HG03457 (cell line): Measurements from ENCODE around the gene SCART1.

ENCODE experiments used
- ATAC-seq: cut with Tn5 transposase; IDR thresholded peaks from one replicate; pipeline ENCODE4 v1.9.1; 2021; ENCODE audit warnings: moderate number of reproducible peaks; ENCODE audit not compliant: unreplicated experiment

The SCART1 gene

GRCh38 chr10:133454204-133454893 lies 604 bp downstream of the SCART1 start:
- no peak for ATAC-seq

DNA sequence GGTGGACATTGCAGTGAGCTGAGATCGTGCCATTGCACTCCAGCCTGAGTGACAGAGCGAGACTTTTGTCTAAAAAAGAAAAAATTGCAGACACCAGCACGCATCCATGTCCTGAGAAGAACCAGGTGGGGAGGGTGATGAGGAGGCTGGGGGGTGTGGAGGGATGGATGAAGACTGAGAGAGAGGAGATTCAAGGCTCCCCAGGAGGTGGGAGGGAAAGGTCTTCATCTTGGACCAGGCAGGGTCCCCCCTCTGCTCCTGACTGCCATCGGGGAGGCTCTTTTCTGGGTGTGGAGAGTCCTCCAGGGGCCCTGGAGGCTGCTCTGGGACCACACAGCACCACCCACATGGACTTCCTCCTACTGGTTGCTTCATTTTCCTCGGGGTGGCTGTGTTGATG lies 1.5 kb downstream of the SCART1 start:
- ATAC-seq, result no peak

DNA sequence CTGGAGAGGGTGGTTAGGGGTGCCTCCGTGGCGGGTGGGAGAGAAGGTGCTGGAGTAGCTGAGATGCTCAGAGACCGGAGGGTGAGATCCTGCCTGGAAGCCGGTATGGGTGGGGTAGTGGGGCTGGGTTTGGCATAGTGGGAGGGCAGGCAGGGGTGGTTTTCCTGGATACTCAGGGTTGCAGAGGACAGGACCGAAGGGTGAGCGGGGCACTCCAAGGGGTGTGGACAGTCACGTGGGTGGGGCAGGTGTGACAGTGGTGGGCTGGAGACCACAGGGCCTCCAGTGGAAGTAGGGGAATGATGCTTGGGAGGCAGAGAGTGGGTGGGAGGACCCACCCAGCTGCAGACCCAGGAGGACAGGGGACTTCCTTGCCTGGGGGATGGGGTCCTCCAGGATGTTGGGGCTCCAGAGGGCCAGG lies 1.9 kb downstream of the SCART1 start:
- ATAC-seq, result no peak

- no peak for ATAC-seq
These were observed 2.6 kb downstream of the SCART1 start for GRCh38 chr10:133456041-133456951.

DNA sequence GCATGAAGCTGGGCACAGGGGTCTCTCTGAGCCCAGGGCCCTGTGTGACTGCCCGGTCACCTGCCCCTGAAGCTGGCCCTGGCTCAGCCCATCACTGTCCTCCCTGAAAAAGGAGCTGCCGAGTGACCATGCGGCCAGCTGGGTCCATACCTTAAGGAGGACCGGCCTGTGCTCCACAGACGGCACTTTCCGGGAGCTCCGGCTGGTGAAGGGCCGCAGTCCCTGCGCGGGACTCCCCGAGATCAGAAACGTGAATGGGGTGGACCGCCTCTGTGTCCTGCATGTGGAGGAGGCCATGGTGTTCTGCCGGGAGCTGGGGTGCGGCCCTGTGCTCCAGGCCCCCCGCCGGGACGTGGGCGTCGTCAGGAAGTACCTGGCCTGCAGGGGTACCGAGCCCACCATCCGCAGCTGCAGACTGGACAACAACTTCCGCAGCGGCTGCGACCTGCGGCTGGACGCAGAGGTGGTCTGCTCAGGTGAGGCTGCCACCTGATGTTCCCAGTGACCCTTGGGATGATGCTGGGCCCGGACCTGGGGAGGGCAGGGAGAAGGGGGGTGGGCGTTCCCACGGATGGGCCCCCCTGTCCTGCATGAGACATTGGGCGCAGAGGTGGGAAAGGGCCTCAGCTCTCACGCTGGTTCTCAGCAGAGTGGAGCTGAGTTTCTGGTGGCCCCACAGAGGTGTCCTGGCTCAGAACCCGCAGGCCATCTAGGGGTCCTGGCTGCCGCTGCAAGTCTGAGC lies 3.5 kb downstream of the SCART1 start:
- ATAC-seq, result no peak

DNA sequence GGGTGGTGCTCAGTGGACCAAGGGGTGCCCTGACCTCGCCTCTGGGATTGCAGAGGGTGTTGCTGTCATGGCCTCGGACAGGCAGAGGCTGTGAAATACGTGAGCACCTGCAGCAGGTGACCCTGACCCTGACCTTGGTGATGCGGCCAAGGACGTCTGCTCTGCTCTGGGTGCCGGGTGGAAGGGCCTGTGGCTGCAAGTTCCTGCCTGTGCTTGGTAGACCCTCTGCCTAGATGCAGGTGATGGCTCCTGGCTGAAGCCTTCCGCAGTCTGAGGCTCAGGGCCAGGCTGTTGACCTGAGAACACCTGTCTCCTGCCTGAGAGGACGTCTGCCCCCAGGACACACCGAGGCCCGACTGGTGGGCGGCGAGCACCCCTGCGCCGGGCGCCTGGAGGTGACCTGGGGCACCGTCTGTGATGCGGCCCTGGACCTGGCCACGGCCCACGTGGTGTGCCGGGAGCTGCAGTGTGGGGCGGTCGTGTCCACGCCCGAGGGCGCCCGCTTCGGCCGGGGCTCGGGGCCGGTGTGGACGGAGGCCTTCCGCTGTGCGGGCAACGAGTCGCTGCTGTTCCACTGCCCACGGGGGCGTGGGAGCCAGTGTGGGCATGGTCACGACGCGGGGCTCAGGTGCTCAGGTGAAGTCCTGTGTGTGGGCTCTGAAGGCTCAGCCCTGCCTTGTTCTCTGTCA lies 4.4 kb downstream of the SCART1 start:
- ATAC-seq, result no peak

DNA sequence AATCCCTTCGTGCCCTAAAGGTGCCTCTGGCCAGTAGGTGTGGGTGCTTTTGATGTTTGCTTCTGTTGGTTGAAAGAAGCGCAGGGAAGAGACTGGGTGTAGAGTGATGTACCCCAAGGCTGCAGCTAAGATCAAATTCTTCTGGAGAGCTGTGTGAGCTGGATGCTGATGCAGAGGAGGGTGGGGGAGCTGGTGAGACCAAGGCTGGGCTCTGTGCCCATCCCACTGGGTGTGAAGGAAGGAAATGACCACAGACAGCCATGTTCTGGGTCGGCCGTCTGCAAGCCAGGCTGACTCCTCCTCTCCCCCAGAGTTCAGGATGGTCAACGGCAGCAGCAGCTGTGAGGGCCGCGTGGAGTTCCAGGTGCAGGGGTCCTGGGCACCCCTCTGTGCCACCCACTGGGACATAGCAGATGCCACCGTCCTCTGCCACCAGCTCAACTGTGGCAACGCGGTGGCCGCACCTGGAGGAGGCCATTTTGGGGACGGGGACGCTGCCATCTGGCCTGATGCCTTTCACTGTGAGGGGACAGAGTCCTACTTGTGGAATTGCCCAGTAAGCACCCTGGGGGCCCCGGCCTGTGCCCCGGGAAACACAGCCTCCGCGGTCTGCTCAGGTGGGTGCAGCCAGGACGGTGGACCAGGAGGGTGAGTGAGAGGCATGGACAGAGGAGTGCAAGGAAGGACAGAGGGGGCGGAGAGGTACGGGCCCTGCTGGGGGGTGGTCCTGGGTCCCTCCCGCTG lies 5.1 kb downstream of the SCART1 start:
- ATAC-seq, result no peak

GRCh38 chr10:133459454-133460207 lies 5.9 kb downstream of the SCART1 start:
- no peak for ATAC-seq

- no peak for ATAC-seq
These were observed 6.5 kb downstream of the SCART1 start for GRCh38 chr10:133460208-133460769.

GRCh38 chr10:133461027-133461426 lies 7.3 kb downstream of the SCART1 start:
- ATAC-seq, result no peak

DNA sequence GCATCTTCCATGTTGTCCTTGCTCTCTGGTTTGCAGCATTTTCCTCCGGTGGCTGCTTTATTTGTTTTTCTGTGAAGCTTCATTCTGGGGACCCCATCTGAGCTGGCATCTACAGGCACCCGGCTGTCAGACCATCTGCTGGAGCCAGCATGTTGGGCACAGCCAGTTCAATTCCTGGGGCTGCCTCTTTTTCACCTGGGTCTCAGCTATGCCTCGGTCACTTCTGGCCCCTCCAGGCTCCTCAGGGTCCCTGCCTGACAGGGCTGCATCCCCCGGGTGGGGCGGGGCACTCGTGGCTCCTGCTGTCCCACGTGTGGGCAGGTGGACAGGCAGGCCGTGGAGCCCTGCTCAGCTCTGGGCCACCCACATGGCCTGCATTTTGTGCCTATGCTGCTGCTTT lies 8.1 kb downstream of the SCART1 start:
- ATAC-seq, result no peak

GRCh38 chr10:133462512-133463305 lies 9.0 kb downstream of the SCART1 start:
- no peak for ATAC-seq

GRCh38 chr10:133464582-133465031 lies 10.9 kb downstream of the SCART1 start:
- ATAC-seq, result no peak

- no peak for ATAC-seq
These were observed 11.6 kb downstream of the SCART1 start for GRCh38 chr10:133465191-133465949.

DNA sequence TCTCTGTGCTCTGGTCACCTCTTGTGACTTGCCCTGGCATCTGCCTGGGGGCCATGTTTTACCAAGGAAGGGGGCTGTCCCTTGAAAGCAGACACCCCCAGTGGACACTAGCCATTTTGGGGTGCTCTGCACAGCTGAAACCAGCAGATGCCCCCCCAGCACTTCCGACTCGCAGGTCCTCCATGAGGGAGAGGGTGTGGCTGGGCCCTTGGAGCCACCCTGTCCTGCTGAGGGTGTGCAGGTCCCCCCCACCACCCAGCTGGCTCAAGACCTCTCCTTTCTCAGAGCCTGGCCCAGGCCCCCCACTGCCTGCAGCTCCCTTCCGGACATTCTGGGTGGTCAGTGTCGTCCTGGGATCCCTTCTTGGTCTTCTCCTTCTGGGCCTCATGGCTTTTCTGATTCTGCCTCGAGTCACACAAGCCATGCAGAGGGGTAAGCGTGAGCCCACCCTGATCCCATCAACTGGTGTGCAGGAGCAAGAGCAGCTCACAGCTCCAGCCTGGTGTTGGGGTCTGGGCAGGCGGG lies 12.3 kb downstream of the SCART1 start:
- no peak for ATAC-seq

DNA sequence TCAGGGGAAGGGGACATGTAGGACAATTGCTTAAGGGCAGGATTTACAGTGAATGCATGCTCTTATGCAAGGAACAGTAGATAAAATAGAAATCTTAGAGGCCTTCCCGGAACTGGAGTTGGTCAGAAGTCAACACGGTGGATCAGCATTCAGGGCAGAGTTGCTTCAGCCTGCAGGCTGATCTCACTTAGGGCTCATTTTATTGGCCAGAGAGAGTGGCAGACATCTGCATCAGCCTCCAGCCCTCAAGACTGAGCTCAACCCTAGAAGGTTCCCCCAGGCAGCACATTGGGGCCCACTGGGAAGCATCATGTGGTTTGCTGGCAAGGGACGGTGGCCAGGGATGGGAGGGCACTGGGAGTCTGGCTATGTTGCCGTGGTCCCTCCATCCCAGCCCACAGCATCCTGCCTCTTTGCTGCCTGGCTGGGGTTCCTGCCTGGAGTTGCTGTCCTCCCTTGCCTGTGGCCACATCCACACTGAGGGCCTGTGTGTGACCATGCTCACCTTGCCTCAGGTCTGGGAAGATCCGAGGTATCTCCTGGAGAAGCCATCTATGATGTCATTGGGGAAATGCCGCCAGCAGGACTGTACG lies 13.0 kb downstream of the SCART1 start:
- ATAC-seq, result no peak
